Stimulated activated CD8-positive, alpha-beta memory T cell treated with anti-CD3 and anti-CD28 coated beads, Interleukin-4, amount 100 ng/mL, for 48 hours (primary cell): ENCODE measurements around the gene OR1M1.

Experiments used
- DNase-seq: peaks from one replicate; pipeline ENCODE4 v3.0.0-alpha.2; 2020

The OR1M1 gene

DNA sequence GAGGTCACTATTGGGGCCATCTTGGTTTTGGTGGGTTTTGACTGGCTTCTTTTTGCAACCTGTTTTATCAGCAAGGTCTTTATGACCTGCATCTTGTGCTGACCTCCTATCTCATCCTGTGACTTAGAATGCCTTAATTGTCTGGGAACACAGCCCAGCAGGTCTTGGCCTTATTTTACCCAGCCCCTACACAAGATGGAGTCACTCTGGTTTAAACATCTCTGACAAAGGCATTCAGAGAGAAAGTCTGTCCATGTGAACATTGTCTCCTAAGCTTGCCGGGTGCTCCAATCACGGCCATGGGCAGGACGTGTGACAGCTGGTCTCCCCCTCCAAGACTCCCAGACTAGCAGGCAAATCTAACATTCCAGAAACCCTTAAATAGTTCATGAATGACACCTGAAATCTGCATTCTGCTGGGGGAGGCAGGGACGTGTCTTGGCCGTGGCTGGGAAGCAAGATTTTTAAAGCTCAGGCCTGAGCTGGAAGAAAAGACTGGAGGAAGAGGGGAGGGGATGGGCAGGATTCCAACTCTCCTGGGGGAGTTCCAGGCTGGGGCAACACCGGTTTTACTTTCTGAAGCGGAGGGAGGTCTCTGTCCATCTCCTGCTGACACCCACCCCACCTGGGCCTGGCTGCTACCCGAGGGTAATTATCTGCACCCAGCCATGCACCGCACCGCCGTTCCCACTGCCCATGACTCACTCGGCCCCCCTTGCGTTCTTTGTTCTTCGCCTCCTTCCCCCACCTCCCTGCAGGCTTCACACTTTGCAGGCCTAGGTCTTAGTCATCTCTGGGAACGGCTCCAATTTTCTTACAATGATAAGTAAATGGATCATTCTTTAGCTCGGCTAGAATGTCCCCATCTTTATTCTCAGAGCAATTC, 11.6 kb upstream of the OR1M1 start:
- peak; percentile 23 for DNase-seq

DNA sequence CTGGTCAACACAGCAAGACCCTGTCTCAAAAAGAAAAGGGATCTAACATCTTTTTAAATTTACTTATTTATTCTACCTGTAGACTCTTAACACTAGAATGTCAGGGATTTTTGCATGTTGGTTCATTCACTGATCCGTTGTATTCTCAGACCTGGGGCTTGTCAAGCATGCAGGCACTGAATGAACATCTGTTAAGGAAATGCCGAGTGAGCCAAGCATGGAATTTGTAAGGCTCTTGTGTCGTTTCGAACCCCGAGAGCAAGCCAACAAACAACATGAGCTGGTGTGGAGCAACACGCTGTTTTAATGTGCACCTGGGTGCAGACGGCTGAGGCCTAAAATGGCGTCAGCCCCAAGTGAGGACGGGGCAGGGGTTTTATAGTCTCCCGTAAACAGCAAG, 10.0 kb upstream of the OR1M1 start:
- no peak for DNase-seq

- no peak for DNase-seq
Measured at GRCh38 chr19:9078651-9079050, 8.2 kb upstream of the OR1M1 start.

GRCh38 chr19:9107375-9107774, 20.5 kb downstream of the OR1M1 start, which contains the start of gene OR7G2:
TSS of gene OR7G2 (minus strand) at chr19:9107475. CDS start at chr19:9103243, 4,232 bp downstream.
- DNase-seq = no peak

DNA sequence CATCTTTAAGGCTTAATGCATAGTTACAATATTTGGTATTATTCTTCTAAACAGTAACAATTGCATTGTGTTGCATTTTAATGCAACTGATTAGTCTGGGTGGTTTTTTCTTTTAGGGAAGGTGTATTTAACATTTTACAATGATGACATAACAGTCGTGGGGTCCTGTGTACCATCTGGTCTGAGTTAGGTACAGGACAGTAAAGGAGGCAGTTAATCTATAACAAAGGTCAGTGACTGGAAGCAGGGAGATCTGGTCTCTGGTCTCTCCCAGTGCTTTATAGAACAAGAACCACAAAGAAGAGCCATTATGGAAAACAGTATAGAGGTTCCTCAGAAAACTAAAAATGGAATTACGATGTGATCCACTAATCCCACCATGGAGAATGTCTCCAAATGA, 23.1 kb downstream of the OR1M1 start:
- no peak for DNase-seq

DNA sequence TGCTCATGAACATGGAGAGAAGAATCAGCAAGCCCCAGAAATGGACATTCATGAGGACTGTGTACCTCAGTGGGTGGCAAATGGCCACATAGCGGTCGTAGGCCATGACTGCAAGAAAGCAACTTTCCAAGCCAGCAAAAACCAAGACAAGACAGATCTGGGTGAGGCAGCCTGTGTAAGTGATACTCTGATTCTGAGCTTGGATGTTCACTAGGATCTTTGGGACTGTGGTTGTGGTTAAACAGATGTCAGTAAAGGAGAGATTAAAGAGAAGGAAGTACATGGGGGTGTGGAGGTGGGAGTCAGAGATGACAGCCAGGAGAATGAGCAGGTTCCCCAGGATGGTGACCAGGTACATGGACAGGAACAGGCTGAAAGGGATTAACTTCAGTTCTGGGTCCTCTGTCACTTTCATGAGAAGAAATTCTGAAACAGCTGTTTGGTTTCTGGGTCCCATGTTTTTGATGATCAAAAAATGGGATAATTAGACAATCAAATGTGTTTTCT, 28.5 kb downstream of the OR1M1 start, which contains the start of gene OR7G1:
Gene OR7G1 (minus strand): TSS at position 457 of the 507 bp plus-strand sequence. CDS start 0 bp downstream, at position 457.
- no peak for DNase-seq

DNA sequence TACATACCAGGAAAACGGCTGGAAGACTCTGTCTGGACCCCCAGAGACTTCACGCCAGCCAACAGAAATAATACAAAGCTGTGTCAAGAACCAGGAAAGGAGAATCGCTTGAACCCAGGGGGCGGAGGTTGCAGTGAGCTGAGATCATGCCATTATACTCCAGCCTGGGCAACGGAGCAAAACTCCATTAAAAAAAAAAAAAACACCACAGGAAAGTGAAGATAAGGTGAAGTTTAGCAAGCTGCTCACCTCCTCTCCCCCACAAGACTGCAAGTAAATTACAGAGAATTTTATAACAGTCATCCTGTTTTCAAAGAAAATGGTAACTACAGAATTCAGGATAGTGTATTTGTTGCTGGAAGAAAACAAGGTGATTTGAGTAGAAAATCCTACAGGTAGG, 29.7 kb downstream of the OR1M1 start:
- no peak for DNase-seq

DNA sequence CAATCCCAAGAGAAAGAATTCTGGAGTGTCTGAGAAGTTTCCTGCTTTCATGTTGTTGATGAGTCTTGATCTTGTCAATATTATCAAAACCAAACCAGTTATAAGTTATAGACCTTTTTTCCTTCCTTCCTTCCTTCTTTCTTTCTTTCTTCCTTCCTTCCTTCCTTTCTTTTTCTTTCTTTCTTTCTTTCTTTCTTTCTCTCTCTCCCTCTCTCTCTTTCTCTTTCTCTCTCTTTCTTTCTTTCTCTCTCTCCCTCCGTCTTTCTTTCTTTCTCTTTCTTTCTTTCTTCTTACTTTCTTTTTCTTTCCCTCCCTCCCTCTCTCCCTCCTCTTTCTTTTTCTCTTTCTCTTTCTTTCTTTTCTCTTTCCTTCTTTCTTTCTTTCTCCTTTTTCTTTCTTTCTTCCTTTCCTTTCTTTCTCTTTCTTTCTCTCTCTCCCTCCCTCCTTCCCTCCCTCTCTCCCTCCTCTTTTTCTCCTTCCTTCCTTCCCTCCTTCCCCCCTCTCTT, 40.1 kb downstream of the OR1M1 start, which contains the start of gene OR7G3:
Gene OR7G3 (minus strand): TSS at position 51 of the 506 bp plus-strand sequence. CDS start 0 bp downstream, at position 51.
- DNase-seq = no peak

DNA sequence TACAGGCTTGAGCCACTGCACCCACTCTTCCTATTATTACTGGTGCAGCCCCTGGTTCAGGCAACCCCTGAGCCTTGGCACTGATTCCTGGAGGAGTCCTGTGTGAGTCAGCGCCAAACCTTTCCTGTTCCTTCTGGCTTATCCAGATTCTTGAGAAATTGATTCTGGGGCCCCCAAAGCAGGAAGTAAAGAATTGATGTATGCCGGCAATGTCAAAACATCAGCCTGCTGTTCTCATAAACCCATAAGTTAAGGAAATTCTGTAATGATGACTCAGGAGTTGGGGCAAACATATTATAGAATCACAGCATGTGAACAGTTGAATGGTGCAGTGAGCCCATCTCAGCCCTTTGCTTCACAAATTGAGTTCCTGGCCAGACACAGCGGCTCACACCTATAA, 41.3 kb downstream of the OR1M1 start:
- no peak for DNase-seq

DNA sequence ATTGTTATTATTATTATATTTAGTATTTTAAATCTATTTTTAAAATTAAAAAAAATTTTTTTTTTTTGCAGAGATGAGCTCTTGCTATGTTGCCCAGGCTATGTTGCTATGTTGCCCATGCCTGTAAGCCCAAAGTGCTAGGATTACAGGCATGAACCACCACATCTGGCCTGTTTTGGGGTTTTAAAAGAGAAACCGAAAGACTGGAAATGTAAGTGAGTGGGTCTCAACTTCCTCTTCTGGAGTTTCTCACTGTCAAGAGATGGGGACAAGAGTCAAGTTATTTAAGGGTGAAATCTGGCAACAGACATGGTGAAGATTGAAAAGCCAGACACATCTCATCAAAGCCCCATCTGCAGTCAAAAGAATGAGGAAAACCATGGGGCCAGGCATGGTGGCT, 44.1 kb downstream of the OR1M1 start:
- no peak for DNase-seq

DNA sequence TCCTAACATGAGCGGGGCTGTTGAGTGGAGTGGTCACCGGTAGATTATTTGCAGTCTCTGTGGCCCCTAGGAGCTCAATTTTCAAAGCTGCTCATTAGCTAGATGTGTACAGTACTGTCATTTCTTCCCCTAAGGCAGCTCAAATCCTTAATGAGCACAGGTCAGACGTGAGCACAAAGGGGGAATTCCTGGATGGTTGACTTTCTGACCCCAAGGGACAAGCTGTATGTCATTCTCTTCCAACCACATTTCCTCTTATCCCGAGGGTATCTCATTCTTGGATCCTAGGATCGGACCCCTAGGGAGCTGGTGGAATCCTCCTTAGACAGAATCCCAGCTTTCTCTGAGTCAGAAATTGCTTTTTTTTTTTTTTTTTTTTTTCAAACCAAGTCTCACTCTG, 45.6 kb downstream of the OR1M1 start:
- no peak for DNase-seq

- no peak for DNase-seq
Measured at GRCh38 chr19:9139609-9140158, 52.8 kb downstream of the OR1M1 start.

DNA sequence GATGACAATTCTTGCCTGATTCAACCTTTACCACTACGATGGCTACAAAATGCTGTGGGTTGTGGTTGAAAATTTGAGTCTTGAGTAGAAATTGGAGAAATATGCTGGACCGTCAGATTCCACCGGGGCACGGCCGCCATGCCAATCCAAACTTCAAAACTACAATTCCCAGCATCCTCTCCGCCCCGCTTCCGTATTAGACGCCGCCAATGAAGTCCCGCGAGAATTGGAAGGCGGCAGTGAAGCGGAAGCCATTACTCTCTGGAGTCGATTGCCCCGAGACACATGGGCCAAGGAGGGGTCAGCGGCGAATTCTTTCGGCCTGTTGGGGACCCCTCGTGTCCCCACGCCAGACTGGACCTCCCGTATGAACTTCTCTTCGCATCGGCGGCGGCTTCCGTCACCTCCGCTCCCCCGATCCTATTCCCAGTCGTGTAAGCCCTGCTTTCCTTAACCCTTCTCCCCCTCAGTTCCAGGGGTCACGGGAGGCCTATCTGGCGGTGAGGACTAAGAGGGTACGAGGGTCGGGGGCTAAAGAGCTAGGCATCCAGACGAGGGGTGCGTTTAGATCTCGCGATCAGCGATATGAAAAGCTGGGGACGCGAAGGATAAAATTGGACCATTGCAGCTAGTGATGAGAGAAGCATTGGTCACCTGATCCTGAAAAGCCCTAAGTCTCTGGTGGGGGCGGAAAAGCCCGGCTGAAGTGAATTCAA, 53.5 kb downstream of the OR1M1 start, which contains the start of gene ZNF317:
Gene ZNF317 (plus strand): TSS at position 239 of the 716 bp plus-strand sequence. CDS start 15,620 bp downstream, outside the sequence.
- DNase-seq = peak; percentile 91

DNA sequence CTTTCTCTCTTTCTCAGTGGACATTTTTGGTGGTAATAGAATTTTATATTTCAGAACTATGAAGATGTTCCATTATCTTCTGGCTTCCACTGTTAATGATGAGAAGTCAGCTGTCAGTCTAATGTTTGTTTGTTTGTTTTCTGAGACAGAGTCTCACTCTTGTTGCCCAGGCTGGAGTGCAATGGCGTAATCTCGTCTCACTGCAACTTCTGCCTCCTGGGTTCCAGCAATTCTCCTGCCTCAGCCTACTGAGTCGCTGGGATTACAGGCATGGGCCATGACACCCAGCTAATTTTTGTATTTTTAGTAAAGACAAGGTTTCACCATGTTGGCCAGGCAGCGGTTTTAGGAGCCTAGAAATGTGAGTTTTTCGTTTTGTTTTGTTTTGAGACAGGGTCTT, 58.1 kb downstream of the OR1M1 start:
- no peak for DNase-seq
